ENCODE results near the gene CBX7. TPM values are rescaled to one million over a fixed set of nuclear protein-coding genes. Genes with fewer than 3 reads are reported as not detected.
"Not testable (repeated sequence)": the region's sequence is repeated elsewhere in the genome, so short reads cannot be mapped to it uniquely, and the experiment has no call there.

Gene CBX7
- polyA plus RNA-seq, 3 donors: 3.1 to 18.0 (median 4.0) TPM

- Histone ChIP-seq H2AFZ (ENCODE audit: insufficient read depth, low read depth, low read length, poor library complexity, severe bottlenecking) (no peak overlapping the region), H3K4me3 (replicated peaks in 1 of 3; ENCODE audit: low read depth in 2 of 3, low read length in 3 of 3) (no peak overlapping the region), H3K27me3 (ENCODE audit: control insufficient read depth in 2 of 2, insufficient read depth in 2 of 2, low read length in 2 of 2) (peaks cover 0 to 23% of the 10 kb centered on the region in 2 donors), H3K4me2 (replicated peaks; ENCODE audit: extremely low read depth, low read length, poor library complexity, severe bottlenecking) (no peak overlapping the region), H3K79me2 (ENCODE audit: insufficient read depth, low read length) (no peaks in the 10 kb centered on the region), H3K9ac (ENCODE audit: insufficient read depth, low read length, poor library complexity, severe bottlenecking) (no peak overlapping the region), H4K20me1 (ENCODE audit: insufficient read depth, low read length) (no peaks in the 10 kb centered on the region), H3K9me3 (replicated peaks in 1 of 2; ENCODE audit: control insufficient read depth in 1 of 2, insufficient read depth in 1 of 2, low read length in 2 of 2) (peaks cover 0 to 7% of the 10 kb centered on the region in 2 donors), H3K4me1 (ENCODE audit: control insufficient read depth in 1 of 2, insufficient read depth in 2 of 2, low read length in 2 of 2) (peaks cover 9 to 12% of the 10 kb centered on the region in 2 donors), H3K36me3 (replicated peaks in 1 of 2; ENCODE audit: control insufficient read depth in 1 of 2, insufficient read depth in 2 of 2, low read length in 2 of 2) (no peaks in the 10 kb centered on the region), H3K27ac (ENCODE audit: low read depth in 1 of 2, low read length in 2 of 2) (no peak overlapping the region)
- Mint-ChIP-seq H3K9me3 (peaks cover 0 to 9% (median 8%) of the 10 kb centered on the region in 7 donors), H3K4me1 (peaks cover 20% of the 10 kb centered on the region), H3K36me3 (no peaks in the 10 kb centered on the region), H3K27ac (peak overlapping the region in 1 of 7 donors; percentile 26), H3K4me3 (peak overlapping the region in 1 of 2 donors; percentile 17), H3K27me3 (ENCODE audit: low read depth in 3 of 3) (peaks cover 21 to 53% (median 37%) of the 10 kb centered on the region in 3 donors)
- WGBS (ENCODE audit: insufficient coverage): 68% methylated on average over 7 of the region's 8 CpGs
- intact Hi-C loops (cut with micrococcal nuclease): loop anchor here (2.0 to 5.0 kb wide), 3 partner anchors 67 to 149 kb away; partner anchors contain the start of gene RPL3 (in 2 of the 2)
- TF ChIP-seq, protein P1, sequence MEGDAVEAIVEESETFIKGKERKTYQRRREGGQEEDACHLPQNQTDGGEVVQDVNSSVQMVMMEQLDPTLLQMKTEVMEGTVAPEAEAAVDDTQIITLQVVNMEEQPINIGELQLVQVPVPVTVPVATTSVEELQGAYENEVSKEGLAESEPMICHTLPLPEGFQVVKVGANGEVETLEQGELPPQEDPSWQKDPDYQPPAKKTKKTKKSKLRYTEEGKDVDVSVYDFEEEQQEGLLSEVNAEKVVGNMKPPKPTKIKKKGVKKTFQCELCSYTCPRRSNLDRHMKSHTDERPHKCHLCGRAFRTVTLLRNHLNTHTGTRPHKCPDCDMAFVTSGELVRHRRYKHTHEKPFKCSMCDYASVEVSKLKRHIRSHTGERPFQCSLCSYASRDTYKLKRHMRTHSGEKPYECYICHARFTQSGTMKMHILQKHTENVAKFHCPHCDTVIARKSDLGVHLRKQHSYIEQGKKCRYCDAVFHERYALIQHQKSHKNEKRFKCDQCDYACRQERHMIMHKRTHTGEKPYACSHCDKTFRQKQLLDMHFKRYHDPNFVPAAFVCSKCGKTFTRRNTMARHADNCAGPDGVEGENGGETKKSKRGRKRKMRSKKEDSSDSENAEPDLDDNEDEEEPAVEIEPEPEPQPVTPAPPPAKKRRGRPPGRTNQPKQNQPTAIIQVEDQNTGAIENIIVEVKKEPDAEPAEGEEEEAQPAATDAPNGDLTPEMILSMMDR (IDR thresholded peaks at IDR 0.05): no peak
- DNase-seq: no peak
Observed at GRCh38 chr22:39169797-39170466, 17.5 kb upstream of the CBX7 start.

GRCh38 chr22:39166547-39166946, 14.1 kb upstream of the CBX7 start:
- H3K4me1 Mint-ChIP-seq: peaks cover 9% of the 10 kb centered on the region
- TF ChIP-seq, protein P1 (IDR thresholded peaks at IDR 0.05): no peak

GRCh38 chr22:39156093-39156492, 3.6 kb upstream of the CBX7 start:
- H3K27me3 ChIP-seq (ENCODE audit: control insufficient read depth in 2 of 2, insufficient read depth in 2 of 2, low read length in 2 of 2): peaks cover 19 to 37% of the 10 kb centered on the region in 2 donors
- Mint-ChIP-seq H3K4me1 (peaks cover 16% of the 10 kb centered on the region), H3K27me3 (ENCODE audit: low read depth in 3 of 3) (peaks cover 36 to 51% (median 49%) of the 10 kb centered on the region in 3 donors)
- H2AFZ ChIP-seq (ENCODE audit: insufficient read depth, low read depth, low read length, poor library complexity, severe bottlenecking); intact Hi-C loops (cut with micrococcal nuclease); H3K36me3 ChIP-seq (replicated peaks in 1 of 2; ENCODE audit: control insufficient read depth in 1 of 2, insufficient read depth in 2 of 2, low read length in 2 of 2); H3K27ac Mint-ChIP-seq; H3K4me3 Mint-ChIP-seq; DNase-seq; H4K20me1 ChIP-seq (ENCODE audit: insufficient read depth, low read length); H3K4me2 ChIP-seq (replicated peaks; ENCODE audit: extremely low read depth, low read length, poor library complexity, severe bottlenecking); H3K4me3 ChIP-seq (replicated peaks in 1 of 3; ENCODE audit: low read depth in 2 of 3, low read length in 3 of 3); H3K79me2 ChIP-seq (ENCODE audit: insufficient read depth, low read length); H3K27ac ChIP-seq (ENCODE audit: low read depth in 1 of 2, low read length in 2 of 2); H3K9me3 Mint-ChIP-seq; H3K36me3 Mint-ChIP-seq; H3K9me3 ChIP-seq (replicated peaks in 1 of 2; ENCODE audit: control insufficient read depth in 1 of 2, insufficient read depth in 1 of 2, low read length in 2 of 2); H3K9ac ChIP-seq (ENCODE audit: insufficient read depth, low read length, poor library complexity, severe bottlenecking): not testable (repeated sequence)
- peaks cover 18 to 21% of the 10 kb centered on the region in 2 donors for H3K4me1 ChIP-seq (ENCODE audit: control insufficient read depth in 1 of 2, insufficient read depth in 2 of 2, low read length in 2 of 2)
- WGBS (ENCODE audit: insufficient coverage): 93% methylated on average over 2 of the region's 8 CpGs

More at GRCh38 chr22:39166547-39166946, 14.1 kb upstream of the CBX7 start:
- Histone ChIP-seq H4K20me1 (ENCODE audit: insufficient read depth, low read length) (no peaks in the 10 kb centered on the region), H3K79me2 (ENCODE audit: insufficient read depth, low read length) (no peaks in the 10 kb centered on the region), H3K4me1 (ENCODE audit: control insufficient read depth in 1 of 2, insufficient read depth in 2 of 2, low read length in 2 of 2) (peaks cover 0 to 5% of the 10 kb centered on the region in 2 donors), H3K27me3 (ENCODE audit: control insufficient read depth in 2 of 2, insufficient read depth in 2 of 2, low read length in 2 of 2) (peaks cover 0 to 9% of the 10 kb centered on the region in 2 donors), H3K9me3 (replicated peaks in 1 of 2; ENCODE audit: control insufficient read depth in 1 of 2, insufficient read depth in 1 of 2, low read length in 2 of 2) (peaks cover 0 to 7% of the 10 kb centered on the region in 2 donors), H3K4me3 (replicated peaks in 1 of 3; ENCODE audit: low read depth in 2 of 3, low read length in 3 of 3) (no peak overlapping the region), H2AFZ (ENCODE audit: insufficient read depth, low read depth, low read length, poor library complexity, severe bottlenecking) (no peak overlapping the region), H3K4me2 (replicated peaks; ENCODE audit: extremely low read depth, low read length, poor library complexity, severe bottlenecking) (no peak overlapping the region), H3K9ac (ENCODE audit: insufficient read depth, low read length, poor library complexity, severe bottlenecking) (no peak overlapping the region), H3K36me3 (replicated peaks in 1 of 2; ENCODE audit: control insufficient read depth in 1 of 2, insufficient read depth in 2 of 2, low read length in 2 of 2) (no peaks in the 10 kb centered on the region), H3K27ac (ENCODE audit: low read depth in 1 of 2, low read length in 2 of 2) (no peak overlapping the region)
- intact Hi-C loops (cut with micrococcal nuclease): no loop called here
- Mint-ChIP-seq H3K4me3 (no peak overlapping the region), H3K9me3 (peaks cover 0 to 10% (median 8%) of the 10 kb centered on the region in 7 donors), H3K27ac (no peak overlapping the region), H3K36me3 (no peaks in the 10 kb centered on the region), H3K27me3 (ENCODE audit: low read depth in 3 of 3) (peaks cover 9 to 26% (median 16%) of the 10 kb centered on the region in 3 donors)
- DNase-seq: no peak
- WGBS (ENCODE audit: insufficient coverage): 100% methylated on average over 2 of the region's 5 CpGs

All from CD14-positive monocyte (primary cell).